Activated T-cell treated with anti-CD3 and anti-CD28 coated beads, Interleukin-2, amount 50 U/mL, for 4 hours (primary cell): Measurements from ENCODE around the gene RHOT1. TPM values are rescaled to one million over a fixed set of nuclear protein-coding genes. Genes with fewer than 3 reads are reported as not detected.

Source experiments
- ATAC-seq, 2 donors: fragments of 200-7000 bp; cut with Tn5 transposase; one replicate each; pipeline ENCODE4 v1.10.0; 2021
- DNase-seq: peaks from one replicate; pipeline ENCODE4 v3.0.0-alpha.2; 2020
- H3K27me3 Mint-ChIP-seq: one replicate; pipeline ENCODE4 v1.8.0; 2021; ENCODE audit warnings: low read depth, mixed read lengths
- H3K36me3 Mint-ChIP-seq: one replicate; pipeline ENCODE4 v1.8.0; 2022; ENCODE audit warnings: mixed read lengths; ENCODE audit not compliant: insufficient read depth
- H3K4me1 Mint-ChIP-seq: one replicate; pipeline ENCODE4 v1.8.0; 2021; ENCODE audit warnings: low read depth, mixed read lengths
- H3K4me3 Mint-ChIP-seq: one replicate; pipeline ENCODE4 v1.8.0; 2021; ENCODE audit warnings: mild to moderate bottlenecking, moderate library complexity, mixed read lengths
- H3K9me3 Mint-ChIP-seq: one replicate; pipeline ENCODE4 v1.8.0; 2021; ENCODE audit warnings: mixed read lengths
- total RNA-seq, 3 donors: library from RNA; stranded (reverse); gene quantifications; one replicate each; pipeline ENCODE4 v1.2.1, GENCODE V29; 2021

Gene RHOT1
- total RNA-seq, 3 donors from 2014 or later, result 14.0 to 14.9 (median 14.2) TPM

DNA sequence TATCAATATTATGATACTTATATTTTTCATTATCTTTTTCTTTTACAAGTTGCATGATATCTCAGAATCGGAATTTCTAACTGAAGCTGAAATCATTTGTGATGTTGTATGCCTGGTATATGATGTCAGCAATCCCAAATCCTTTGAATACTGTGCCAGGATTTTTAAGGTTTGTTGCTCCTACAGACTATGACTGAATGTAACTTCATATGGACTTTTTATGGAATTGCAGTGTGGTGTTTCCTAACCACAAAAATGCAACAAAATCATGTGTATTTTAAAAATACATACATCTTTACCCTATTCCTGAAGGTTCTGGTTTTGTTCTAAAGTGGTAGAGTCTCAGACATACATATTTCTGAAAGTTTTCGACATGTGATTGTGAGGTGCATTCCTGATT is 64.6 kb downstream of the RHOT1 start:
- no peaks in the 10 kb centered on the region for H3K4me1 Mint-ChIP-seq
- no peak overlapping the region for H3K4me3 Mint-ChIP-seq
- no peaks in the 10 kb centered on the region for H3K27me3 Mint-ChIP-seq
- no peaks in the 10 kb centered on the region for H3K9me3 Mint-ChIP-seq
- no peak for DNase-seq
- ATAC-seq, result no peak
- H3K36me3 Mint-ChIP-seq, result peaks cover 25% of the 10 kb centered on the region

DNA sequence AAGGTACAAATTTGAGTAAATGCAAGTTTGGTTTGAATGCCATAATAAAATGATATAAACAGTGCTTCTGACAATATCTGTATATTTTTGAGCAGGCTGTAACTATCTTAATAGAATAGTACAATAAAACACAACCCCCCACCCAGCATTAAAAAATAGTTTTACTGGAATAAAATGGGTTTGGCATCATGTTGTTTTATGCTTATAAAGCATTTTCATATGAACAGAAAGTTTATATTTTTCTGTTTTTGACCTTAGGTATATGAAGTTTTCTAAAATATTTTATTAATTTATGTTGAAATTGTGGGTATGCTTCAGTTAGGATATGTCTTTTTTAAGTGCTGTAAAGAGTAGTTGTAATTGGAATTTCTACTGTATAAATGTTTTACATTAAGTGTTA is 66.1 kb downstream of the RHOT1 start:
- H3K36me3 Mint-ChIP-seq, result peaks cover 31% of the 10 kb centered on the region
- H3K4me1 Mint-ChIP-seq, result no peaks in the 10 kb centered on the region
- H3K9me3 Mint-ChIP-seq, result no peaks in the 10 kb centered on the region
- H3K4me3 Mint-ChIP-seq, result no peak overlapping the region
- ATAC-seq (no peak), DNase-seq (no peak)
- H3K27me3 Mint-ChIP-seq, result no peaks in the 10 kb centered on the region

DNA sequence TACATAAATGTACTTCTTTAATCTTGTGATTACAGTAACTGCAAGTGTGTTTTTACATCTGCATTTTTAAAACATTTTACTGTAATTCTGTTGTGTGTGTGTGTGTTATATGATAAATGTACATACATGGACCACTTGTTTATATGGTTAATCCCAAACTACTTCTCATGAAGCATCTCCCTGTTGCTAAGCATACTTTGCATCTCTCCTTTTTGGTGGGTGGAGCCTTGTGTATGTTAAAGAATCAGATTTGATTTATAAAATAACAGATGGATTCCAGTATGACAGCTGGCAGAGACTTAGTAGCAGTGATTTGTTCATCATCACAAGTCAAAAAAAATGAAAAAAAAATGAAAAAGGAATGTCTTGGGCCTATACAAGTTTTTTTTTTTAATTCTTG is 67.3 kb downstream of the RHOT1 start:
- no peak for ATAC-seq
- Mint-ChIP-seq H3K4me3 (no peak overlapping the region), H3K36me3 (peaks cover 34% of the 10 kb centered on the region), H3K9me3 (no peaks in the 10 kb centered on the region), H3K4me1 (no peaks in the 10 kb centered on the region), H3K27me3 (no peaks in the 10 kb centered on the region)
- no peak for DNase-seq

DNA sequence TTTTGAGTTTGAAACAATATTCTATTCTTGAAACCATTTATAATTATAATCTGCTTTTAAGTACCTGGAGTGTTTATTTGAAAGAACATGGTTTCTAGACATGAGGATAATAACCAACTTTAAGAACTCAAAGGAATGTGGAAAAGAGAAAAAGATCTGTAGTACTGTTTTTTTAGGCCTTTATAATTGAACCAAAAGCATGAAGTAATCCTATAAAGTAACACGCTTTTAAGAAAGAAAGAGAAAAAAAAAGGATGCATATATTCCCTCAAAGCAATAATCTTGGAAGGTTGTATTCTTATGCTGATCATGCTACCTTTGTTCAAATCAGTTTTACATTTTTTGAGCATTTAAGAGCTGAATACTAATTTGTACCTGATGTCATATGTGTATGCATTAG is 69.4 kb downstream of the RHOT1 start:
- Mint-ChIP-seq H3K36me3 (peaks cover 32% of the 10 kb centered on the region), H3K4me3 (no peak overlapping the region), H3K9me3 (no peaks in the 10 kb centered on the region), H3K4me1 (no peaks in the 10 kb centered on the region), H3K27me3 (no peaks in the 10 kb centered on the region)
- DNase-seq (no peak), ATAC-seq (no peak)

DNA sequence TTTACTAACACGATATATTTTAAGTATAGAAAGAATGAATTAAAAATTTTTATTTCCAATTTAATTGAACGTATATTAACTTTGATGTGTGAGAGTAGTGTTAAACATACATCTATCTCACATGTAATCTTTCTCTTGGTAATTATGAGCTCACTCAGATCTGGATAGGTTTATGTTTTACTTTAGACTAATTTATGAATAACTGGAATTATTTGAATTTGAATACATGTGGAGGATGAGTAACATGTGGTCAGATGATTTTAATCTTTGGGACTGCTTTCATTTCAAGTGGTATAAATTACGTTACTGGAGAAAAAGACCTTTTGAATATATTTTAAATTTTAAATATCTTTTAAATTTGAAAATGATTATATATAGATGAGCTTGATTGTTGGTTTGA is 73.4 kb downstream of the RHOT1 start:
- no peak for DNase-seq
- H3K27me3 Mint-ChIP-seq, result no peaks in the 10 kb centered on the region
- no peak overlapping the region for H3K4me3 Mint-ChIP-seq
- no peaks in the 10 kb centered on the region for H3K9me3 Mint-ChIP-seq
- peaks cover 26% of the 10 kb centered on the region for H3K36me3 Mint-ChIP-seq
- peaks cover 11% of the 10 kb centered on the region for H3K4me1 Mint-ChIP-seq
- ATAC-seq, result no peak

DNA sequence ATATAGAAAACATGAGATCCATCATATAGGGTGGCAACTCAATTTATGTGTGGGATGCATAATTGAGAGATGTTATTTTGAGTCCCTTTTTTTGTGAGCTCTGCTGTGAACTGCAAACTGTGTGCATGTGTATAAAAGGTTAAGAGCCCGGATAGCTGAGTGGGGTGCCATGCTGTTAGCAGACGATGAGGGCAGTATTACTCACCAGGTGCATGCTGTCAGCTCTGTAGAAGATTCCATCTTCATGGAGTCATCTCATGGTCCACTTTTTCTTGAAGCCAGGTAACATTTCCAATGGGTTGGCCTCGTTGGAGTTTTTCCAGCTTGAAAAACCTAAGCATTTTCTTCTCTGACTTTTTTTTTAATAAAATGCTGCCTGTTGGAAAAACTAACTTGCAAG is 80.3 kb downstream of the RHOT1 start:
- Mint-ChIP-seq H3K36me3 (peaks cover 17% of the 10 kb centered on the region), H3K4me1 (peaks cover 20% of the 10 kb centered on the region), H3K27me3 (no peaks in the 10 kb centered on the region), H3K9me3 (no peaks in the 10 kb centered on the region), H3K4me3 (no peak overlapping the region)
- no peak for ATAC-seq
- no peak for DNase-seq

DNA sequence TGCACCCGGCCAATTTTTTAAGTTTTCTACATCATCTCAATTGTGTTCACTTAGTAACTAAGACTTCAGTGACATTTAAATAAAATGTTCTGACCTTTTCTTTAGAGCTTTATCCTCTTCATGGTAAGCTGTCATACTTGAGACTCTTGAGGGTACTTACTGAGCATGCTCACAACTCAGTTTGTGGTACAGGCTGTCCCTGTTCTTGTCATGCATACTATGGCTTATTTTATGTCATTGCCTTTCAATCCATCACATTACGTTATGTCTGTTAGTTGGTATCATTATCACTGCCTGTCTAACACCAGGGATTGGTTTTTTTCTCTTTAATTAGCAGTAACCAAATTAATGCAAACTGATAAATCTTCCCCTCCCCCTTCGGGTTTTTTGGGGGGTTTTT is 81.4 kb downstream of the RHOT1 start:
- no peaks in the 10 kb centered on the region for H3K9me3 Mint-ChIP-seq
- no peaks in the 10 kb centered on the region for H3K27me3 Mint-ChIP-seq
- peak in 1 of 2 donors; percentile 27 for ATAC-seq
- no peak overlapping the region for H3K4me3 Mint-ChIP-seq
- peaks cover 17% of the 10 kb centered on the region for H3K36me3 Mint-ChIP-seq
- DNase-seq, result no peak
- H3K4me1 Mint-ChIP-seq, result peaks cover 19% of the 10 kb centered on the region

- no peaks in the 10 kb centered on the region for H3K27me3 Mint-ChIP-seq
- H3K36me3 Mint-ChIP-seq, result peaks cover 10% of the 10 kb centered on the region
- DNase-seq (no peak), ATAC-seq (no peak)
- no peak overlapping the region for H3K4me3 Mint-ChIP-seq
- H3K9me3 Mint-ChIP-seq, result no peaks in the 10 kb centered on the region
- peaks cover 3% of the 10 kb centered on the region for H3K4me1 Mint-ChIP-seq
Measured at GRCh38 chr17:32226886-32227285, 84.6 kb downstream of the RHOT1 start.

- no peaks in the 10 kb centered on the region for H3K27me3 Mint-ChIP-seq
- no peaks in the 10 kb centered on the region for H3K9me3 Mint-ChIP-seq
- H3K4me1 Mint-ChIP-seq, result peaks cover 7% of the 10 kb centered on the region
- no peak for DNase-seq
- H3K4me3 Mint-ChIP-seq, result no peak overlapping the region
- peaks cover 10% of the 10 kb centered on the region for H3K36me3 Mint-ChIP-seq
- no peak for ATAC-seq
Measured at GRCh38 chr17:32227910-32228309, 85.6 kb downstream of the RHOT1 start.

GRCh38 chr17:32235588-32235987 is 93.3 kb downstream of the RHOT1 start:
- H3K36me3 Mint-ChIP-seq, result no peaks in the 10 kb centered on the region
- DNase-seq (no peak), ATAC-seq (no peak)
- no peaks in the 10 kb centered on the region for H3K27me3 Mint-ChIP-seq
- no peak overlapping the region for H3K4me3 Mint-ChIP-seq
- no peaks in the 10 kb centered on the region for H3K9me3 Mint-ChIP-seq
- H3K4me1 Mint-ChIP-seq, result peaks cover 7% of the 10 kb centered on the region

- H3K9me3 Mint-ChIP-seq, result no peaks in the 10 kb centered on the region
- H3K4me3 Mint-ChIP-seq, result no peak overlapping the region
- no peaks in the 10 kb centered on the region for H3K27me3 Mint-ChIP-seq
- DNase-seq, result no peak
- no peaks in the 10 kb centered on the region for H3K36me3 Mint-ChIP-seq
- no peaks in the 10 kb centered on the region for H3K4me1 Mint-ChIP-seq
- no peak for ATAC-seq
Measured at GRCh38 chr17:32239456-32239855, 97.2 kb downstream of the RHOT1 start.

GRCh38 chr17:32240750-32241149 is 98.4 kb downstream of the RHOT1 start:
- ATAC-seq (no peak), DNase-seq (no peak)
- H3K4me1 Mint-ChIP-seq, result no peaks in the 10 kb centered on the region
- no peaks in the 10 kb centered on the region for H3K27me3 Mint-ChIP-seq
- no peaks in the 10 kb centered on the region for H3K36me3 Mint-ChIP-seq
- no peak overlapping the region for H3K4me3 Mint-ChIP-seq
- H3K9me3 Mint-ChIP-seq, result no peaks in the 10 kb centered on the region

- ATAC-seq, result no peak
- DNase-seq, result no peak
- no peaks in the 10 kb centered on the region for H3K9me3 Mint-ChIP-seq
- no peak overlapping the region for H3K4me3 Mint-ChIP-seq
- H3K27me3 Mint-ChIP-seq, result no peaks in the 10 kb centered on the region
- no peaks in the 10 kb centered on the region for H3K4me1 Mint-ChIP-seq
- no peaks in the 10 kb centered on the region for H3K36me3 Mint-ChIP-seq
Measured at GRCh38 chr17:32241640-32242039, 99.3 kb downstream of the RHOT1 start.

DNA sequence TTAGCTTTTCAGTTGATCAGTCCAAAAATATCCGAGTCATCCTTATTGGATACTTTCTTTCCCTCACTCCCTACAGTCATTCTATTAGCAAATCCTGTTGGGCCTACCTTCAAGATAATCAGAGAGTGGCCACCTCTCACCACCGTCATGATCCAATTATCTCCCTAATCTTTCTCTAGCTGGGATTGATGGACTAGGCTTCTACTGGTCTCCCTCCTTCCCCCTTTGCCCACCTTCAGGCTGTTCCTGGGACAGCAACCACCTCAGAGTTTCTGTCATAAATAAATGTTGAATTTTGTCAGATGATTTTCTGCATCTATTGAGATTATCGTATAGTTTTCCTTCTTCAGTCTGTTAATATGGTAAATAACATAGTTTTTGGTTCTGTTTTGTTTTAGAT is 107.2 kb downstream of the RHOT1 start:
- Mint-ChIP-seq H3K9me3 (no peaks in the 10 kb centered on the region), H3K27me3 (no peaks in the 10 kb centered on the region), H3K36me3 (no peaks in the 10 kb centered on the region), H3K4me3 (no peak overlapping the region), H3K4me1 (no peaks in the 10 kb centered on the region)
- ATAC-seq, result no peak
- no peak for DNase-seq

GRCh38 chr17:32253117-32253611 is 110.9 kb downstream of the RHOT1 start:
- ATAC-seq (peak; percentile 90 to 98), DNase-seq (peak; percentile 45)
- no peak overlapping the region for H3K4me3 Mint-ChIP-seq
- no peaks in the 10 kb centered on the region for H3K36me3 Mint-ChIP-seq
- H3K4me1 Mint-ChIP-seq, result no peaks in the 10 kb centered on the region
- H3K27me3 Mint-ChIP-seq, result peaks cover 2% of the 10 kb centered on the region
- H3K9me3 Mint-ChIP-seq, result no peaks in the 10 kb centered on the region
